D341Med (cell line): Measurements from ENCODE around the gene COQ4.

Experiments
- DNase-seq: peaks from one replicate; pipeline ENCODE4 v3.0.0; 2012; ENCODE audit warnings: low spot score

Gene COQ4

GRCh38 chr9:128340691-128341434 is 18.2 kb downstream of the COQ4 start:
- no peak for DNase-seq

DNA sequence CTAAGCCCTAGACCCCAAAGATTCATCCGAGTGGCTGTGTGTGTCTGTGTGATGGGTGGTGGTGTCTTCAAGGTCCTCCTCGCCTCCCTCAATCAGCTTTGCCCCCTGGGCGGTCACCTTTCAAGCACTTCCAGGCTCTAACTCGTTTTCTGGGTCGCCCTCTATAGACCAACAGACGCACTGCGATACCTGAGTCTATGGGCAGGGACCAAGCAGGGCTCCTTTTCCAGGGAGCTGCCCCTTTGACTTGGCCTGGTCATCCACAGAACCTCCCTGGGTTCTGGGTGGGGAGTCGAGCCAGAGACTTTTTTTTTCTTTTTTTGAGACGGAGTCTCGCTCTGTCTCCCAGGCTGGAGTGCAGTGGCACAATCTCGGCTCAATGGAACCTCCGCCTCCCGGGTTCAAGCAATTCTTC is 18.8 kb downstream of the COQ4 start:
- DNase-seq, result peak; percentile 85

GRCh38 chr9:128342971-128343680 is 20.5 kb downstream of the COQ4 start:
- DNase-seq, result no peak

GRCh38 chr9:128343855-128344254 is 21.2 kb downstream of the COQ4 start:
- DNase-seq, result no peak

DNA sequence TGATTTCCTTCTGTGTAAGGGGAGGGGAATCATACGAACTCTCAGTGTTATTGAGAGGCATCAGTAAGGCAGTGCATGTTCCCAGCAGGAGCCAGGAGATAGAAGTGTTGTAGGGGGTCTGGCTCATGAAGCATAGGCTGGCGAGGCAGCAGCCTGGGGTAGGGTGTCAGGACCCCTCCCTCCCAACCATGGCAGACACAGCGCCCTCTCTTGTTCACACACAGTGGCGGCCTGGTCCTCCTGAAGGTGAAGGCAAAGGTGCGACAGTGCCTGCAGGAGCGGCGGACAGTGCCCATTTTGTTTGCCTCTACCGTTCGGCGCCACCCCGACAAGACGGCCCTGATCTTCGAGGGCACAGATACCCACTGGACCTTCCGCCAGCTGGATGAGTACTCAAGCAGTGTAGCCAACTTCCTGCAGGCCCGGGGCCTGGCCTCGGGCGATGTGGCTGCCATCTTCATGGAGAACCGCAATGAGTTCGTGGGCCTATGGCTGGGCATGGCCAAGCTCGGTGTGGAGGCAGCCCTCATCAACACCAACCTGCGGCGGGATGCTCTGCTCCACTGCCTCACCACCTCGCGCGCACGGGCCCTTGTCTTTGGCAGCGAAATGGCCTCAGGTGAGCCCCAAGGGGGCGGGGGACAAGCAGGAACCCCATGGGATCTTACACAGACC is 22.4 kb downstream of the COQ4 start:
- no peak for DNase-seq

DNA sequence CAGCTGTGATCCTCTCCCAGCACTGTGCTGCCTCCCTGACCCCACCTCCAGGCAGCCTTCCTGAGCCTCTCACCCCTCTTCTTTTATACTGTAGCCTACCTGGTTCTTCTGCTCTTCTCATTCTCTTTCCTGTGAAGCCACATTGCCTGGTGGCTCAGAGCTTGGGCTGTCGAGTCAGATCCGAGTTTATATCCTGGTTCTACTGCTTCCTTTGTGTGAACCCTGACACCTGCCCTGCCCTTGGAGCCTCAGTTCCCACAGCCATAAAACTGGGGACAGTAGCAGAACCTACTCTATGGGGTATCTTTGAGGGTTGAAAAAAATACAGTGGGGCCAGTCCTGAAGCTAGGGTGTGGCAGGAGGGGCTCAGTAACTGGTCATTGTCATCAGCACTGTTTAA is 26.5 kb downstream of the COQ4 start:
- no peak for DNase-seq

DNA sequence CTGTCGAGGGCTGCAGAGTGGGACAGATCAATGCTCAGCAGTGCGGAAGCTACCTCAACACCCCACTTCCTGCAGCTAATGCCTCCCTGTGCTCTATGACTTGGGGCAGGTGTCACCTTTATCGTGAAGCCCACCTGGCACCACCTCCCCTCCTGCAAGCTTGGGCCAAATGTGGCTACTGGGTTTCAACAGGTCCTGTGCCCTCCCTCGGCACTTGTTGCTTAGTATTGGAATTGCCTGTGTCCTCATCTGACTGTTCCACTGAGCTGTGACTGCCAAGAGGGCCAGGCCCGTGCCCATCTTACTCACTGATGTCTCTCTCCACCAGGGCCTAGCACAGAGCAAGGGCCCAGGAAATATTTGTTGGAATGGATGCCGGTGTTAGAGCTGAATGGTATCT is 27.1 kb downstream of the COQ4 start:
- DNase-seq, result no peak

- DNase-seq, result no peak
These were observed 32.8 kb downstream of the COQ4 start for GRCh38 chr9:128355451-128355850.

DNA sequence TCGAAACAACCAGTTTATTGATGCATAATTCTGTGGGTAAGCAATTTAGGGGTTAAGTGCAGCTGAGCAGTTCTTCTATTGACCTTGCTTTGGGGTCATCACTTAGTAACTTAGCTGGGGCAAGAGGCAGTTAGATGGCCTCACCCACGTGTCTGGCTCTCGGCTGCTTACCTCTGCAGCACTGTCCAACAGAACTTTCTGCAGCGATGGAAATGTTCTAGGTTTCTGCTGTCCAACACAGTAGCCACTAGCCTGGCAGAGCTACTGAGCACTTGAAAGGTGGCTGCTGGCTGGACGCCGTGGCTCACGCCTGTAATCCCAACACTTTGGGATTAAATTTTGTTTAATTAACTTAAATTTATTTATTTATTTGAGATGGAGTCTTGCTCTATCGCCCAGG is 35.5 kb downstream of the COQ4 start:
- no peak for DNase-seq

DNA sequence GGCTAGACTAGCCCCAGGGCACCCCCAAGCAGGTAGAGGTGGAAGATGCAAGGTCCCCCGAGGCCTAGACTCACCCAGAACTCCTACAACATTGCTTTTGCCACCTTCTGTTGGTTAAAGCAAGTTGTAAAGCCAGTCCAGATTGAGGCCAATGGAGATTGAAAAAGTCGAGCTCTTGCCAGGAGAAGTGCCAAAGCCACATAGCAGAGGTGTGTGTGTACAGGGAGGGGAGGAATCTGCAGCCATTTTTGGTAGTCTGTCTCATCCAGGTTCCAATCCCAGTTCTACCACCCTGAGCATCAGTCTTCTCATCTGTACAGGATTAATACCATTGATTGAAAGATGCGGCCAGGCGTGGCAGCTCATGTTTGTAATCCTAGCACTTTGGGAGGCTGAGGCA is 36.2 kb downstream of the COQ4 start:
- DNase-seq, result no peak

DNA sequence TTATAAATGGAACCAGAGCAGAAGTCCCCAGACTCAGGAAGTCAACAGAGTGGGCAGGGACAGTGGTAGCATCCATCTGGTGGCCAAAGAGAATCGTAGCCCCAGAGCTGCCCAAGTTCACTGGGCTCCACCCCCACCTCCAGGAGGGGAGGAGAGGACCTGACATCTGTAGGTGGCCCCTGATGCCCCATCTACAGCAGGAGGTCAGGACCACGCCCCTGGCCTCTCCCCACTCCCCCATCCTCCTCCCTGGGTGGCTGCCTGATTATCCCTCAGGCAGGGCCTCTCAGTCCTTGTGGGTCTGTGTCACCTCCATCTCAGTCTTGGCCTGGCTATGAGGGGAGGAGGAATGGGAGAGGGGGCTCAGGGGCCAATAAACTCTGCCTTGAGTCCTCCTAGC is 38.2 kb downstream of the COQ4 start:
- DNase-seq, result no peak

GRCh38 chr9:128361296-128361985 is 38.8 kb downstream of the COQ4 start:
- DNase-seq, result no peak

DNA sequence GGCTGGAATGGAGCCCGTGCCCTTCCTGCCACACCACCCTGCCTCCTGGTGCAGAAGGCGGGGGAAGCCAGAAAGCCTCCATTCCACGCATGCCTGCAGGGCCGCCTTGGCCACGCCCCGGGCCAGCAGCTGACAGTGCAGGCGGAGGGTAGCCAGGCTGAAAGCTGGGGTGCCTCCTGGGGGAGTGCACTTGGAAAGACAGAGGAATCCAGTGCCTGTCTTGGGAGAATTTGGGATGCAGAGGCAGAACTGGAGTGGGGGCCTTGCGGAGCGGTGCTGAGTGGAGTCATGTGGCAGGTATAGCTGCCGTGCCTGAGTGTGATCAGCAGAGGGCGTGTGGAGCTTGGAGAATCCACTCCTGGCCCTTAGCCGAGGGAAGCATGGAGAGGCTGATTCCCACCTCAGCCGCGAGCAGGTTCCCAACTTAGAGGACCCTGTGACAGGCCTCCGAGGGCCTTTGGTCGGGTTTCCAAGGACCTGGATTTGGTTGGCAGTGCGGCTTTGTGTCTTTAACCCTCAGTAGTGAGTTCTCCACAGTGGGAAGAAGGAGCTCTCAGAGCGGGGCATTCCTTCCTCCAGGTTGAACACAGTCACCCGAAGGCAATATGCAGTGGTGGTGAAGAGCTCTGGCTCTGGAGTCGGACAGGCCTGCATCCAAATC is 39.5 kb downstream of the COQ4 start:
- peak; percentile 89 for DNase-seq

DNA sequence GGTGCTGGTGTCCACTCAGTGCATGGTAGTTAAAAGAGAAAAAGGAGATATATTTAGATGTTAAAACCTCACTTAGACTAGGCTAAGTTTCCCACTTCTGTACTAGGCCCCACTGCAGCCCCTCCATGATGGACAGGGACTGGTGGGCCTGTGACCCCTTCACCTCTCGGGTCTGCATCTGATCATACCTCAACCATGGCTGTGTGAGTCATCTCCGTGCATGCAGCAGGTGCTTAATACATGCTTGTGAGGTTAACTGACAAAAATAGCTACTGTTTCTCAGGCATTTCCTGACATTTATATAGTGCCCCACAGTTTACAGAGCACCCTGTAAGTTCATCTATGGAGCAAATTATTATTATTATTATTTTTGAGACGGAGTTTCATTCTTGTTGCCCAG is 40.1 kb downstream of the COQ4 start:
- no peak for DNase-seq

DNA sequence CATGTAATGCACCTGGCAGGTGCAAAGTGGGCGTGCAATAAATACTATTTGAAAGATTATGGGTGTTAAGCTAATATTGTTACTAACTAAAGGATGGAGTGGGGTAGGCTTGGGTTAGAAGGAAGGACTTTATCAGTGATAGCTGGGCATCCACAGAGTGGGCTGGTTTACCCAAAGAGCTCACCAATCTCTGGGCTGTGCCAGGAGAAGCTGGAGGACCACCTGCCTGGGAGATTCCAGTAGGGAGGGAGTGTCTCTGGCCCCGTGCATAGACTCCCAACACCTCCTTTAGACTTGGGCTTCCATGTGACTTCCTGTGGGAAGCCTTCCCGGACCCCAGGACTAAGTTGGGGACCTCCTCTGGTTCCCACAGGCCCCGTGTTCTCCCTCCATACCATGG is 42.9 kb downstream of the COQ4 start:
- DNase-seq, result no peak

DNA sequence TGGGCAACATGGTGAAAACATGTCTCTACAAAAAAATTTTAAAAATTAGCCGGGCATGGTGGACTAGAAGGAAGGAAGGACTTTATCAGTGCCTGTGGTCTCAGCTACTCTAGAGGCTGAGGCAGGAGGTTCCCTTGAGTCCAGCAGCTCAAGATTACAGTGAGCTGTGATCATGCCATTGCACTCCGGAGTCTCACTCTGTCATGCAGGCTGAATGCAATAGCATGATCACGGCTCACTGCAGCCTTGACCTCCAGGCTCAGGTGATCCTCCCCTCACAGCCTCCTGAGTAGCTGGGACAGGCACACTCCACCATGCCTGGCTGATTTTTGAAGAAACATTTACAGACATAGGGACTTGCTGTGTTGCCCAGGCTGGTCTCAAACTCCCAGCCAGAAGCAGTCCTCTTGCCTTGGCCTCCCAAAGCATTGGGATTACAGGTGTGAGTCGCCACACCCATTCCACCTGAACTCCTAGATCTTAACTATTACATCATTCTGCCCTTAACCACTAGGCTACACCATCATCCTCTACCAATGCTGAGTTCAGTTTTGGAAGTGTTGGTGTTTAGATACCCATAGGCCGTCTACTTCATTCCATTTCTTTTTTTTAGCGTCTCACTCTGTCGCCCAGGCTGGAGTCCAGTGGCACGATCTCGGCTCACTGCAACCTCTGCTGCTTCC is 46.5 kb downstream of the COQ4 start:
- DNase-seq, result no peak

DNA sequence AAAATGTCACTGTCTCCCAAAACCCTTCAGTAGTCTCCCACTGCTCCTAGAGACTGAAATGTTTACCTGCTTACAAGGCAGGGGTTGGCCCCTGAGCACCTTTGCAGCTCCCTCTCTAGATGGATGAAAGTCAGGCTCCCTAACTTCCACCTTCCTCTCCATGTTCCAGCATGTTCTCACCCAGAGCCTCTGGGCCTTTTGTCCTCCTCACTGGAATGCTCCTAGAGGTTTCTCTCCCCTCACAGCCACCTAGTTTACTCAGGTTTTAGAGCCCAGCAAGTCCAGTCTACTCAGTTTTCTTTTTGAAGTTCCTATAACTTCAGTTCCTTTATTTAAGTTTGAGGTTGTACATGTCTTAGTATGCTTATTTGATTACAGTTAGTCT is 47.7 kb downstream of the COQ4 start:
- DNase-seq, result no peak

GRCh38 chr9:128370752-128371629 is 48.4 kb downstream of the COQ4 start, which contains the start of gene URM1:
Gene URM1, plus strand, starts transcription at chr9:128371374. Its CDS starts 7 bp downstream, at chr9:128371381.
- peak; percentile 97 for DNase-seq

DNA sequence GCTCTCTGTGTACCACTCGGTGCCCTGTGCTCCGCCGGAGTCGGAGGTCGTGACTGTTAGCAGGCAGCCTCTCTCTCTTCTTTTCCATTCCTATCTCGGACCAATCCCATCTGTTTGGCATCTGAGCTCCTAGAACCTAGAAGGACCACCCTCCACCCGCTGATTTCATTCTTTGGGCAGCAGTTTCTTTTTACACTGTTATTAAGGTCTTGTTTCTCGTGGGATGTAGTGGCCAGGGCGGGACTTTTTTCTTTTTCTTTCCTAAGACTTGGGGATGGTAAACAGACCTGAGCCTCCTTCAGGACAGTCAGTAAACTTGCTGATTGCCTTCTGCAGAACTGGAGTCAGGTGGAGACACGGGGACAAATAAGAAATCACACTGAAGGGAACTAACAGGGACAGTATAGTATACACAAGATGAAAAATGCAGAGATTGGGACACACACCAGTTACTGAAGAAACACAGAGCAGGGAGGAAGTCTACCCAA is 49.0 kb downstream of the COQ4 start:
- DNase-seq, result no peak

- DNase-seq, result no peak
These were observed 49.6 kb downstream of the COQ4 start for GRCh38 chr9:128372188-128372641.
